Measurements from ENCODE around the gene EMILIN3. TPM values are rescaled to one million over a fixed set of nuclear protein-coding genes. Genes with fewer than 3 reads are reported as not detected.

The EMILIN3 gene
- total RNA-seq, 2 donors from 2014 or later: 0.47 TPM; not detected in 1

- no peak for DNase-seq
- ATAC-seq: no peak
- intact Hi-C loops (cut with DNase I, micrococcal nuclease): no loop called here
Measured at GRCh38 chr20:41352106-41352505, 14.5 kb downstream of the EMILIN3 start.

GRCh38 chr20:41350408-41350962 is 16.1 kb downstream of the EMILIN3 start:
- intact Hi-C loops (cut with DNase I, micrococcal nuclease): no loop called here
- DNase-seq: no peak
- ATAC-seq: no peak

GRCh38 chr20:41349943-41350342 is 16.7 kb downstream of the EMILIN3 start:
- no peak for ATAC-seq
- intact Hi-C loops (cut with DNase I, micrococcal nuclease): loop anchor here in 1 of 2 donors (10.0 kb wide), 1 partner anchor 65 kb away; no protein-coding TSS in a partner anchor
- DNase-seq: no peak

- ATAC-seq (no peak), DNase-seq (no peak)
- intact Hi-C loops (cut with DNase I, micrococcal nuclease): loop anchor here in 1 of 2 donors (10.0 kb wide), 1 partner anchor 66 kb away; no protein-coding TSS in a partner anchor
Measured at GRCh38 chr20:41349266-41349665, 17.4 kb downstream of the EMILIN3 start.

- ATAC-seq (no peak), DNase-seq (no peak)
- intact Hi-C loops (cut with DNase I, micrococcal nuclease): loop anchor here in 1 of 2 donors (10.0 kb wide), 1 partner anchor 66 kb away; no protein-coding TSS in a partner anchor
Measured at GRCh38 chr20:41348430-41349172, 18.0 kb downstream of the EMILIN3 start.

GRCh38 chr20:41347523-41348429 is 18.8 kb downstream of the EMILIN3 start:
- ATAC-seq: no peak
- intact Hi-C loops (cut with DNase I, micrococcal nuclease): loop anchor here in 1 of 2 donors (10.0 kb wide), 1 partner anchor 67 kb away; no protein-coding TSS in a partner anchor
- no peak for DNase-seq

- intact Hi-C loops (cut with DNase I, micrococcal nuclease): loop anchor here in 1 of 2 donors (10.0 kb wide), 1 partner anchor 69 kb away; no protein-coding TSS in a partner anchor
- DNase-seq (no peak), ATAC-seq (no peak)
Measured at GRCh38 chr20:41345729-41346067, 20.9 kb downstream of the EMILIN3 start.

GRCh38 chr20:41344938-41345728 is 21.5 kb downstream of the EMILIN3 start:
- intact Hi-C loops (cut with DNase I, micrococcal nuclease): loop anchor here in 1 of 2 donors (10.0 kb wide), 1 partner anchor 70 kb away; no protein-coding TSS in a partner anchor
- ATAC-seq (no peak), DNase-seq (no peak)

- ATAC-seq (no peak), DNase-seq (no peak)
- intact Hi-C loops (cut with DNase I, micrococcal nuclease): loop anchor here in 1 of 2 donors (10.0 kb wide), 1 partner anchor 70 kb away; no protein-coding TSS in a partner anchor
Measured at GRCh38 chr20:41344477-41344876, 22.1 kb downstream of the EMILIN3 start.

GRCh38 chr20:41342474-41343464 is 23.8 kb downstream of the EMILIN3 start:
- DNase-seq: no peak
- intact Hi-C loops (cut with DNase I, micrococcal nuclease): loop anchor here in 1 of 2 donors (10.0 kb wide), 1 partner anchor 72 kb away; no protein-coding TSS in a partner anchor
- no peak for ATAC-seq

- DNase-seq (peak; percentile 93 to 94), ATAC-seq (peak; percentile 86)
- intact Hi-C loops (cut with DNase I, micrococcal nuclease): loop anchor here in 1 of 2 donors (10.0 kb wide), 1 partner anchor 74 kb away; no protein-coding TSS in a partner anchor
Measured at GRCh38 chr20:41340327-41341055, 26.1 kb downstream of the EMILIN3 start, which contains the start of gene LPIN3. Gene LPIN3 (plus strand): TSS chr20:41340821. CDS start chr20:41345804, 4,983 bp downstream.

GRCh38 chr20:41339957-41340326 is 26.7 kb downstream of the EMILIN3 start:
- intact Hi-C loops (cut with DNase I, micrococcal nuclease): loop anchor here (2.0 to 10.0 kb wide), 3 partner anchors 75 to 167 kb away; no protein-coding TSS in a partner anchor
- ATAC-seq (peak; percentile 74), DNase-seq (peak; percentile 91 to 94)

- intact Hi-C loops (cut with DNase I, micrococcal nuclease): loop anchor here in 1 of 2 donors (10.0 kb wide), 1 partner anchor 162 kb away; no protein-coding TSS in a partner anchor
- no peak for ATAC-seq
- no peak for DNase-seq
Measured at GRCh38 chr20:41336711-41337492, 29.7 kb downstream of the EMILIN3 start.

- intact Hi-C loops (cut with DNase I, micrococcal nuclease): loop anchor here in 1 of 2 donors (10.0 kb wide), 1 partner anchor 161 kb away; no protein-coding TSS in a partner anchor
- no peak for DNase-seq
- ATAC-seq: no peak
Measured at GRCh38 chr20:41335591-41335990, 31.0 kb downstream of the EMILIN3 start.
